Neural progenitor cell (in vitro differentiated cells): ENCODE measurements around the gene SLCO2B1.

Experiments
- EZH2 ChIP-seq: fragments of 200-600 bp; sonication (generic); IDR thresholded peaks from 2 replicates; pipeline ENCODE4 v1.6.1; 2017; ENCODE audit warnings: antibody characterized with exemption, mild to moderate bottlenecking, moderate library complexity
- EZH2phosphoT487 ChIP-seq: fragments of 200-600 bp; sonication (generic); IDR thresholded peaks from 2 replicates; pipeline ENCODE4 v1.6.1; 2017; ENCODE audit warnings: antibody characterized with exemption
- TF ChIP-seq, protein P1 (sequence below): fragments of 200-600 bp; sonication (generic); IDR thresholded peaks from 2 replicates; pipeline ENCODE4 v1.5.1; 2017; ENCODE audit warnings: antibody characterized with exemption, mild to moderate bottlenecking

- TF ChIP-seq, protein P1, sequence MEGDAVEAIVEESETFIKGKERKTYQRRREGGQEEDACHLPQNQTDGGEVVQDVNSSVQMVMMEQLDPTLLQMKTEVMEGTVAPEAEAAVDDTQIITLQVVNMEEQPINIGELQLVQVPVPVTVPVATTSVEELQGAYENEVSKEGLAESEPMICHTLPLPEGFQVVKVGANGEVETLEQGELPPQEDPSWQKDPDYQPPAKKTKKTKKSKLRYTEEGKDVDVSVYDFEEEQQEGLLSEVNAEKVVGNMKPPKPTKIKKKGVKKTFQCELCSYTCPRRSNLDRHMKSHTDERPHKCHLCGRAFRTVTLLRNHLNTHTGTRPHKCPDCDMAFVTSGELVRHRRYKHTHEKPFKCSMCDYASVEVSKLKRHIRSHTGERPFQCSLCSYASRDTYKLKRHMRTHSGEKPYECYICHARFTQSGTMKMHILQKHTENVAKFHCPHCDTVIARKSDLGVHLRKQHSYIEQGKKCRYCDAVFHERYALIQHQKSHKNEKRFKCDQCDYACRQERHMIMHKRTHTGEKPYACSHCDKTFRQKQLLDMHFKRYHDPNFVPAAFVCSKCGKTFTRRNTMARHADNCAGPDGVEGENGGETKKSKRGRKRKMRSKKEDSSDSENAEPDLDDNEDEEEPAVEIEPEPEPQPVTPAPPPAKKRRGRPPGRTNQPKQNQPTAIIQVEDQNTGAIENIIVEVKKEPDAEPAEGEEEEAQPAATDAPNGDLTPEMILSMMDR: no peak
- no peak for TF ChIP-seq EZH2
- no peak for TF ChIP-seq EZH2phosphoT487
Observed at GRCh38 chr11:75152090-75152489, 1.2 kb downstream of the SLCO2B1 start.
